ENCODE data around the gene CHGA.

CHGA gene, protein sequence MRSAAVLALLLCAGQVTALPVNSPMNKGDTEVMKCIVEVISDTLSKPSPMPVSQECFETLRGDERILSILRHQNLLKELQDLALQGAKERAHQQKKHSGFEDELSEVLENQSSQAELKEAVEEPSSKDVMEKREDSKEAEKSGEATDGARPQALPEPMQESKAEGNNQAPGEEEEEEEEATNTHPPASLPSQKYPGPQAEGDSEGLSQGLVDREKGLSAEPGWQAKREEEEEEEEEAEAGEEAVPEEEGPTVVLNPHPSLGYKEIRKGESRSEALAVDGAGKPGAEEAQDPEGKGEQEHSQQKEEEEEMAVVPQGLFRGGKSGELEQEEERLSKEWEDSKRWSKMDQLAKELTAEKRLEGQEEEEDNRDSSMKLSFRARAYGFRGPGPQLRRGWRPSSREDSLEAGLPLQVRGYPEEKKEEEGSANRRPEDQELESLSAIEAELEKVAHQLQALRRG

DNA sequence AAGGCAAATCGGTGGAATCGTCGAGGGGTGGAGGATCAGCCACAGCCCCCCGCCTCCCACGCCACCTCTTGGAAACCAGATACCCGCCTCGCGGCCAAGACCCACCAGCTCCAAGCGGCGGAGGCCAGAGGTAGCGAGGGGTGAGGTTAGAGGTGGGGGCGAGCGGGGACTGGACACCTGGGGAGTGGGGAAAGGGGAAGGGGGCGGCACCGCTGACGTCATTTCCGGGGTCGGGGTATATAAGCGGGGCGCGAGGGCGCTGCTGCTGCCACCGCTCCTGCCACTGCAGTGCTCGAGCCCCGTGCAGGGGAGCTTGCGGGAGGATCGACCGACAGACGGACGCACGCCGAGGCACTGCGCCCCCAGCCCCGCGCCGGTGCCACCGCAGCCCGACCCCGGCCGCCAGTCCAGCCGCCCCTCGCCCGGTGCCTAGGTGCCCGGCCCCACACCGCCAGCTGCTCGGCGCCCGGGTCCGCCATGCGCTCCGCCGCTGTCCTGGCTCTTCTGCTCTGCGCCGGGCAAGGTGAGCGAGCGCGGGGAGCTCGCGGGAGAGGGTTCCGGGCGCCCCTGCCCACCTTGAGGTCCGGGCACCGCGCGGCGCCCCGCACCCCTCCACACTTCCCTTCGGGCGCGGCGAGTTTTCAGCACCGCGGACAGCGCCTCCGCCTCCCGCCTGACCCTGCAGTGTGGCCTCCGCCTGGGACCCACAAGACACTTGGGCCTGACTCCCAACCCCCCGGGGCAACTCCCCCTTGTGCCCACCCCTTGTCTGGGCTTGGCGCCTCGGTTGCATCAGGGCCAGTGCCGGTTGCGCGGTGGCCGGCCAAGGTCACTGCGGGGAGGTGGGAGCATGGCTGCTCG is at the start of gene CHGA:
TSS of gene CHGA (plus strand) at position 268 of the 861 bp plus-strand sequence. CDS start at position 478, 210 bp downstream.
- no peak for DNase-seq

DNA sequence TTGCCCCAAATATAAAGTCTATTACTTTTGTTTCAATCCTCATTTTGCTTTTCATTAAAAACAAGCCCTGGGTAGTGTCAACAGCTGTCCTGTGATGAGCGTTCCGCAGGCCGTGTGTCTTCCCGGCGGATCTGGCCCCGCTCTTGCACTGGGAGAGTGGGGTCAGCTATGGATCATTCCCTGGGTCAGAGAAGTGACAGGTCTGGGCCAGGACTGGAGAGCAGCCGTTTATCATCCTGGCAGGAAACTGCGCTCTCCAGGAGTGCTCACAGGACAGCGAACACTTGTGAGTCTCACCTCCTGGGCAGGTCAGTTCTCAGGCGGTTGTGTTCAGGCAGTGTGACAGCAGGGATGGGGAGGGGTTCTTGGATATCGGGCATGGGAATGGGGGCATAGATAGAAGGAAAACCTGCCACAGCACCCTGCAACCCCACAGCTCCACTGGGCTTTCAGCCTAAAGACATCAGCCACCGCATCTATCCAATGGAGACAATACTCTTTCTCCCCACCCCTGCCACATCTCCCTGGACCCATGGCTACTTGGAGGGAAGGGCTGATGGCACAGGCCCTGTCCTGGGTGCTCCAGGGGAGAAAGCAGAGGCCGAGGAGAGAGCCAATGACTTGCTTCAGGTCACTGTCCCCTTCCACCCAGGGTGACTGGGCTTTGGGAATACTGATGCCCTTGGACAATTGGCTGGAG is 47.8 kb upstream of the CHGA start:
- DNase-seq, result no peak

DNA sequence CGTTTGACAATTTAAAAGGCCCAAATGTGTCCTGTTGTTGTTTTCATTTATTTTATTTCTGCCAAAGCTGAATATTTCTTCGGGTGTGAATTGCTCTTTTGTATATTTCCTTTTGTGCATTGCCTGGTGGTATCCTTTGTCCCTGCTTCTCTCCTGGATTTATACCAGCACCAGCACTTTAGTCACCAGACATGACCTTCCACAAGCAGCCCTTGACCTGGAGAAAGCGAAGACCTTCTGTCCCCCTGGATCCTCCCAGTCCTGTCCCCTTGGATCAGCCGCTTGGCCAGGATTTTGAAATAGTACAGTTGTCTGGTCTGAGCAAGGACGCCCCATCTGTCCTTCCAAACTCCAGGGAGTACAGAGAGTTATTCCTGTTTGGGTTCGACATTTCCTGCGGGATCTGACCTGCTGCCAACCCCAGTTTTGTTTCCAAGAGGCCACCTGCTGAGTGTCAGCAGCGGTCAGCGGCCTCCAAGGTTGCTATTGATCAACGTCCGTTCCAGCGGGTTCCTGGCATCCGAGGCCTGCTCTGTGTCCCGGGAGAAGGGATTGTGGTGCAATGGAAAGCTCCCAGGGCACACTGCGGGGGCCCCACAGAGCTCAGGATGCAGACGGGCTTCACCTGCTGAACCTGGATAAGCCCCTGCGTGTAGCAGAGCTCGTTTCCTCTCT is 45.1 kb upstream of the CHGA start:
- DNase-seq, result no peak

DNA sequence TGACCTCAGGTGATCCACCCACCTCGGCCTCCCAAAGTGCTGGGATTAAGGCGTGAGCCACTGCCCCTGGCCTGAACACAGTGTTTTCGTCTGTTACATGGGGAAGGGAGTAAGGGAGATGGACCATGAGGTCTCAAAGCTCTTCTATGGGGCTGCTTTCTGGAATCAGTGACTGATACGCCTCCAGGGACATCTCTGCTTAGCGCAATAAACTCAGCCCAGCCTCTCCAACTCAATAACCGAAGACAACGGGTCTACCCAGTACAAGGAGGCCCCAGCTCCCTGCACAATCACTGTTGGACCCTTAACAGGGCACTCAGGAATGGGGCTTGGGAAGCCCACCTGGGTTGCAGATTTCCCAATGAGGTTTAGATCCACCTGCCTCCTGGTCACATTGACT is 42.6 kb upstream of the CHGA start:
- DNase-seq, result no peak

DNA sequence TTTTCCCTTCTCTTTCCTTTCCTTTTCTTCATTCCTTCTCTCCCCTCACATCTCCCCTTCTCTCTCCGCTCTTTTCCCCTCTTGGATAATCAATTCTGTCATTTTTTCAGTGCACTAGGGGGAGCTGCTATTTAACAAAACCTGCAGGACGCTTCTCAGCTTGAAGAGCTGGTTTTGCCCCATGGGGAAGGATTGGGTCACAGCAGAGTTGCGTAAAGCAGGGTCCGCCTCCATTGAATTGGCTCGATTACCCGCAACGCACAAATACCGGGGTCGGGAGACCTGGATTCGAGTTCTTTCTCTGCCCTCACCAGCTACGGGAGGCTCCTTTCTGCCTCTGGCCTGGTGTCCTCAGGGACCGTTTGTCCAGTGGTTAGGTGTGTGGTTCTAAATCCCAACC is 42.1 kb upstream of the CHGA start:
- no peak for DNase-seq

DNA sequence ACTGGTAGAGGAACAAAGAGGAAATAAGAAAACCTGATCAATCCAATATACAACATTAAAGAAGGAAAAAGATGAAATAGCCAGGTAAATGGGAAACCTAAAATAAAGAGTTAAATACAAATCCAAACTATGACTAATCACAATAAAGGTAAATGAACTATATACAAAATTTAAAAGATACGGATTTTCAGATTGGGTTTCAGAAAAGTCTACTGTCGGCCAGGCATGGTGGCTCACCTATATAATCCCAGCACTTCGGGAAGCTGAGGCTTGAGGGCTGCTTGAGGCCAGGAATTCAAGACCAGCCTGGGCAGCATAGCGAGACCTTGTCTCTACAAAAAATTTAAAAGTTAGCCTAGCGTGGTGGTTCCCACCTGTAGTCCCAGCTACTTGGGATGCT is 39.9 kb upstream of the CHGA start:
- no peak for DNase-seq

DNA sequence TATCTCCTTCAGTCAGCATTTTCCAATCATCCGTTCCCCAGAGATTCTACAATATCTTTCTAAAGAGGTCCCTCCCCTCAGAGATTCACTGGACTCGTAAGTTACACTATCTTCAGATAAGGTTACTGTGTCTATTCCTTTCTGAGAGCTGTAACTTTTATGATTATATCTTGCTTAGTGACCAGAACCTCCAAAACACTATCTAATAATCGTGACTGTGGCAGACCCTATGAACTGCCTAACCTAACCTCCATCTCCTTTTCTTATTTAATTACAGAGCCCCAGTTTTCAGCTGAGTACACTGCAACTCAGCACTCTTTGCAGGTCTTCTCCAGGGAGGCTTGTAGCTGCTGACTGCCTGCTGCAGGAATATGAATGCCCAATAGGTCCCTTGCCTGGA is 38.5 kb upstream of the CHGA start:
- DNase-seq, result no peak

DNA sequence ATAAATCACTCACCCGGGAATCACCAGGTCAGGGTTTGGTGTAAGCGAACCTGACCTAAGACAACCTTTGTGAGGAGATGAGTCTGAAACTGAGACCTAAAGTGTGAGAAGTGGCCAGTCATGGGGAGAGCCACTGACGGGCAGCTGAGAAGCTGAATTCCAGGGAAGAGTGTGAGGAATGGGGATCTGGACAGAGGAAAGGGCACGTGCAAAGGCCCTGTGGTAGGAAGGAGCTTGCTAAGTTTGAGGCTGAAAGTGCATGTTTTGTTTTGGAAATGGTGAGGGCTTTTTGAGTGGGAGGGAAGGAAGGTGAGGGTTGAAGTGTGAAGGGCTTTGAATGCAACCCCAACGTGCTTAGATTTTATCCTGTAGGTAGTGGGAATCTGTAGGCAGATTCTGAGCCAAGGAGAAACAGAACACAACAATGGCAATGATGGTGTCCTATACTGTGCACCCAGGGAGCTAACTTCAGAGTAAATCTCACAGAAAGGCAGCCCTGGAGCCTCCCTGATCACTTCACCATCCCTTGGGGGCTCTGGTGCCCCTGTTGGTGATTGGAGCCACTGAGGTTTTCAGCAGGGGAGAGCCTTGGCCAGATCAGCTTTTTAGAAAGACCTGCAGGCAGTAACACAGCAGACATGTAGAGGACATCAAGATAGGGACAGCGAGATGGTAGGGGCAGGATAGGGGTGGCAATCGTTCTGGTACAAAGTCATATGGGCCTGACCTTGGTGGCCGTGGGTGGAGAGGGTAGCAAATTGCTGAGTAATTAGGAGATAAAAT is 37.5 kb upstream of the CHGA start:
- DNase-seq, result no peak

DNA sequence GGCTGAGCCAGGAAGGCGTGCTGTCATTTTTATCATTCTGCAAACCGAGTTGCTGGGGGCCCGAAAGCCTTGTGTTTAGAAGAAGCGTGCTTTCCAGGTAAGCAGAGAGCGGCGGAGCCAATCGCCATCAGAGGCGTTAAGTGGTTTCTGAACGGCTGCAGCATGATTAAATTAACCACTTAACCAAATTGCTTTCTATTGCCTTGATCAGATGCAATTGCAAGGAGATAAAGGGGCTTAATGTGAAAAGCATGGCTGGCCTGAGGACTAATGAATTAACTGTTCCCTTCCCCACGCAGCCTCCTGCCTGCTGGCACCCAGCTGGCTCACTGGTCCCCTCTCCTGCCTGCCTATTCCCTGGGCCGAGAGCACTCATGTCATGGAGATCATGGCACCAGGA is 36.6 kb upstream of the CHGA start:
- no peak for DNase-seq

DNA sequence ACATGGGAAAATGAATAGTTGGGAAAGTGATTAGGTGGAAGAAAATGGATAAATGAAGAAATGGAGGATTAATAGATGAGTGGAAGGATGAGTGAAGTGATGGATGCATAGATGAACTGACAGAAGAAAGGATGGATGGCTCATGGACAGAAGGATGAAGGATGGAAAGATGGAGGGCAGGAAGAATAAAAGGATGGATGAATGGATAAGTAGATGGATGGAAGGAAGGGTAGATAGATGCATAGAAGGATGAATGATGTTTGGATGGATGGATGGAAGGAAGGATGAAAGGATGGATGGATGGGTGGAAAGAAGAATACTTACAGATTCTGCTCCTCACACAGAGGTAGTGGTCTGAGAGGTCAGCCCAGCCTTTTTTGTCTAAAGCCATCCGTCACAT is 35.8 kb upstream of the CHGA start:
- DNase-seq, result no peak

DNA sequence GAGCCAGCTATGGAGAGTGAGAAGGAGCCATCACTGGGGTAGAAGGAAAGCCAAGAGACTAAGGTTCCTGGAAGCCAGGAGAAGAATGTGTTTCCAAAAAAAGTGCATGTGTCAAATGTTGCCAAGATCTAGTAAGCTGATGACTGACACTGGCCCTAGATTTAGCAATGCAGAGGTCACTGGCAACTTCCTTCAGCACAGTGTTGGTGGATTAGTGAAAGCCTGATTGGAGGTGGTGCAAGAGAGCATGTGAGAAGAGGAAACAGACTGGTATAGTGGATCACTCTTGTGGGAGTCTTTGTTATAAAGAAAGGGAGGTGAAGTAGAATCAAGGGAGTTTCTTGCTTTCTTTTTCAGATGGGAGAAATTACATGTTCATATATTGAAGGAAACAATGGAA is 34.1 kb upstream of the CHGA start:
- DNase-seq, result no peak

DNA sequence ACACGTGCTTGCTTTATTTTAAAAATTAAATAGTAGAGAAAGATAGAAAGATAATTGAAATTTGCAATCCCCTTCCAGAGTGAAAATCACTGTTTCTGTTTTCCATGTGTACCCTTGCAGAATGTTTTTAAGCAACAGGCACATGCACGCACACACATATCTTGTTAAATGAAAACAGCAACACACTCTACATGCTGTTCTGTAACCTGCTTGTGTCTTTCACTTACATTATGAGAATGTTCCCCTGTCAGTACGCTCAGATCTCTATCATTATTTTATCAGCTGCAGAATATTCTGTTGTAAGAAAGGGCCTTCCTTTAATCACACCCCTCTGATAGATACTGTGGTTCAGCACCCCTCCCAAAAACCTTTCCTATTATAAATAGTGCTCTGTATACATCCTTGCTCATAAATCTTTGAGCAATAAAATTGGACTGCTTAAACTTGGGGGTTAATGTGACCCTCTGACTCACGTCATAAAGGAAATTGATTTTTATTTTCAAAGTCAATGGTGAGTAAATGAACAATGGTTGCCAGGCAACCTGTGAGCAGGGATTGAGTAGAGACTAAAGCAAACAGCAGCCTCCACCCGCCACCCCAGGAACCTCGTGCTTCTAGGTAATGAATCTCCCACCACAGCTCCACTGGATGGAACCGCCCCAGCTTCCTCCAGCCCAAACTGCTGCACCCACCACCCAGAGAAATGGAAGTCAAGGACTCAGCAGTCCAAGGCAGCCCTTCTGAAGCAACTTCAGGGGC is 31.9 kb upstream of the CHGA start:
- DNase-seq, result no peak

DNA sequence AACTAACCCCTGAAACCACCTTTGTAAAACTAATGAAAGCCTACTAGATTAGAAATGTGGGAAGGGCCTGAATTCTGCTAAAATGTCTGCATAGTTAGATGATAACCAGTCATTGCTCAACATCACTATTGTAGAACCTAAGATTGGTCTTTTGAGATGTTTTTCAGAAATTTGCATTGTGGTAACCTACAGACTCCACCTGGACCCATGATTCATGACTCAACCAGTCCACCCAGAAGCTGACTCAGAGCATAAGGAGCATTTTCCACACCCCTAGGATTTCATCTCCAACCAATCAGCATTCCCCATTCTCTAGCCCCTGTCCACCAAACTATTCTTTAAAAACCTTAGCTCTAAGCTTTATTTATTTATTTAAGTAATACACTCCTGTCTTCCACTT is 30.4 kb upstream of the CHGA start:
- no peak for DNase-seq

DNA sequence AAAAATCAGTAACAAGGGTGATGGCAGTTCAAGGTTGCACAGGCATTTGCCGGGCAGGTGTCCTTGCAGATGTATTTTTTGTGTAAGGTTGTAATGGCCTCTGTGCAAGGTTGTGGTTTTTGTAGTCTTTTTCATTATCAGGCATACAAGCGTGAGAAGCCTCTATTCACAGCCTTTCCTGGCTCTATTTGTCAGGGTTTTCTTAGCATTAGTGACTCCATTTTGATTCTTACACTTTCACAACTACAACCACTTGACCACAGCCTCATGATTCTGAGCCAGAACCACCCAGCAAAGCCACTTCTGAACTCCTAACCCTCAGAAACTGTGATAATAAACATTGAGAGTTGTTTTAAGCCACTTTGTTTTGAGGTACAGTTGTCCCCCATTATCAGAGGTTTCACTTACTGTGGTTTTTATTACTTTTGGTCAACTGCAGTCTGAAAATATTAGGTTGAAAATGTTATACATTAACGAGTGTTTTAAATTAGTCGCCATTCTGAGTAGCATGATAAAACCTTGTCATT is 27.5 kb upstream of the CHGA start:
- no peak for DNase-seq

DNA sequence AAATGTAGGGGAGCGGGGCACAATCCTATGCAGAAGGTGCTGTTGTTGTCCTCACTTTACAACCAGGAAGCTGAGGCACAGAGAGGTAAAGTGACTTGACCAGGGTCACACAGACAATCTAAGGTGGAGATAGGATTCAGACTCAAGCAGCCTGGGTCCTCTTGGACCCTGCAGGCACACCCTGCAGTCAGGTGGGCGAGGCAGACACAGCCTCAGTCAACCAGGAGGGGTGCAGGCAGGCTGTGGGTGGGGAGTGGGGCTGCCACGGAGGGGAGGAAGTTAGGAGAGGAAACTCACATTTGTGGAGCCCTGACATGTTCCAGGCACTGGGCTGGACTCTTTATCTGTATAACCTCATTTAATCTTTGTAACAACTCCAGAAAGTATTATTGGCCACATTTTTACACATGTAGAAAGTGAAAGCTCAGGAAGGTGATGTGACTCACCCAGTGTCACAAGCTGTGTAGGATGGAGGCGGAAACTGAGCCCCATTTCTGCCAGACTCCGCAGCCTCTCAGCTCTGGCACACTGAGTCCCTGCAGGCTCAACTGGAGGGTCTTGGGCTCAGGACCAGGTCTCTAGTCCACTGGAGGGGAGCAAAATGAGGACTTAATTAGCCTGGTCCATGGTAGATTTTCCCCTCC is 24.9 kb upstream of the CHGA start:
- no peak for DNase-seq

DNA sequence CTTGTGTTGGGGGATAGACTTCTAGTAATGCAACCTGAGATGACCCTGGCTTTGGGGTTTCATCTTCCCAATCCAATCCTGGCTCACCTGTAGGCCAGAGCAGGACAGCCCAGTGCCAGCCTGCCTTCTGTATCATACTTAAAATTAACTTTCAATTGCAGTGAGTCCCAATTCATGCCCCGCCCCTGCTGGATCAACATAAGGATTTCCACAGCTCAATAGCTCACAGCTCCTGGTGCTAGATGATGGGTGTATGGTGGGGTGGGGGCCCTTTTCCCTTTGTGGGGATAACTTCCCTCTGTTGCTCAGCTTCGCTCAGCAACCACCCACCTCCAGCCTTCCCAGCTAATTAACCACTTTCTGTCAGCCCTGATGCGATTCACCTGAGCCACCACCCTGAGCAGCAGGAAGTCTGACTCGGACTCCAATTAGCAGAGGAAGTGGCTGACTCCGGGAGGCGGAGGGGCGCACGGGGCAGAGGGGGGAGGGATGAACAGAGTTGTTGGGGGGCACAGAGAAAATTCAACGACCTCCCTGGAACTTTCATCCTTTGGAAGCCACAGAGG is 24.3 kb upstream of the CHGA start:
- DNase-seq, result no peak

DNA sequence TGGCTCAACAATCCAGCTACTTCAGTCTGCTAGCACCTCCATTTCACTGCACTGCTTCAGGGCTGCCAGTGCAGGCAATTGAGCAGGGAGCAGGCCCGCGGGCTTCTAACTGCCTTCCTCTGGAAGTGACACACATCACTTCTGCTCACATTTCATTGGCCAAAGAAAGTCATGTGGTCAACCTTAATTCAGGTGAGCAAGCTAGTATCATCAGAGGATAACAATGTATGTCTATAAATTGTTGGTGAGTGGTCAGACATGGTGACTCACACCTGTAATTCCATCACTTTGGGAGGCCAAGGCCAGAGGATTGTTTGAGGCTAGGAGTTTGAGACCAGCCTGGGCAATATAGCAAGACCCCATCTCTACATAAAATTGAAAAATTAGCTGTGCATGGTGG is 22.3 kb upstream of the CHGA start:
- DNase-seq, result no peak

DNA sequence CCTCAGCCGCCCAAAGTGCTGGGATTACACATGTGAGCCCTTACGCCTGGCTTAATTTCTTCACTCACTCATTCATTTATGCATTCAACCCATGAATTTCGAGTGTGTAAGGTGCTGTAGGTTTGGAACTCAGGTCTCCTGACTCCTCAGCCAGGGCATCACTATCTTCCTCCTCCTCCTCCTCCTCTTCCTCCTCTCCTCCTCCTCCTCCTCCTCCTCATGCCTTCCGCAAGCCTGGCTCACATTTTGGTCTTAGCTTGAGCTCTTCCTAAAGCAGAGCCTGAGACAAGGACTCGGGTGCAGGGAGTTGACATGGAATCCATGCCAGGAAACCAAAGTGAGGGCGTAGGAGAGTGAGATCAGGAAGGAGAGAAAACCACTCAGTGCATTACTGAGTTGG is 20.8 kb upstream of the CHGA start:
- no peak for DNase-seq

DNA sequence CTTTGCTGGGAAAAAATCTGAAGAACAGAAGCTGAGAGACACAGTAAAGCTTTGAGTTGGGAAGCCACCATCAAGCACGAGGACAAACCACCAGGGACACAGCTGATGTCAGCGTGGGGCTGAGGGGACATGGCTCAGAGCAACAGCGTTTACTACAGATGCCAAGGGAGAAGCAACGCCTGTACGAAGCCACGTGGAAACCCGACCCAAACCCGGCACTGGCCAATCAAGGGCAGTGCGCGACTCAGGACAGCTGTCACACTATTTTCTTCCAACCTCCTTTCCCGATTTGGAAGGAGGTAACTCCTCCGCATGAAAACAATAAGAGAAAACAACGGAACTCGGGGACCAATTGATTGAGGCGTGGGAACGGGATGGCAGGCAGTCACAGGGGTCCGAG is 20.2 kb upstream of the CHGA start:
- DNase-seq, result no peak

DNA sequence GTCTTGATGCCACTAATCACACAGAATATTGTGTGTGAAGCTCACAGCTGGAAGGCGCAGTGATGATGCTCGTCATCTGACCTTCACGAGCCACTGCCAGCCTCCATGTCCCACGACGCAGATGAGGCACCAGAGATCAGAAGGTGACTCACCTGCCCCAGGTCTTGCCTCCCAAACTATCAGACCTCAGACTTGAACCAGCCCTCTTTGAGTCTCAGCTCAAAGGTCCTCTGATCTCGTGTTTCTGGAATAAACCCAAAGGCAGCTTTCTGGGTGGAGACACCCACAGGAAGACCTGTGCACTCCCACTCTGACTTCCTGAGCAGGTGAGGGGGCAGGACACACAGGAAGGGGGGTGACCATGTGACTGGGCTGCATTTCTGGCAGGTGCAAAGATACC is 19.6 kb upstream of the CHGA start:
- DNase-seq, result no peak
